T-helper 17 cell (primary cell): ENCODE measurements around the gene P3R3URF. TPM values are rescaled to one million over a fixed set of nuclear protein-coding genes. Genes with fewer than 3 reads are reported as not detected.

Experiments used
- ATAC-seq: fragments of 150-1000 bp; cut with Tn5 transposase; 2 replicates; pipeline ENCODE4 v1.10.0; 2021; ENCODE audit warnings: mild to moderate bottlenecking, moderate library complexity
- DNase-seq, 3 donors: peaks; one replicate each; pipeline versions ENCODE4 v3.0.0 to v3.0.0-alpha.2; 2020 to 2021
- H3K9me3 ChIP-seq: one replicate; pipeline ENCODE4 v1.7.0; 2013; ENCODE audit warnings: low read length, mild to moderate bottlenecking; ENCODE audit not compliant: control insufficient read depth, poor library complexity, severe bottlenecking
- H3K27ac Mint-ChIP-seq: one replicate; pipeline ENCODE4 v1.8.0; 2022; ENCODE audit warnings: mild to moderate bottlenecking, moderate library complexity, mixed read lengths
- H3K27me3 Mint-ChIP-seq: one replicate; pipeline ENCODE4 v1.8.0; 2022; ENCODE audit warnings: mixed read lengths
- H3K36me3 Mint-ChIP-seq: one replicate; pipeline ENCODE4 v1.8.0; 2022; ENCODE audit warnings: low read depth, mixed read lengths
- H3K4me1 Mint-ChIP-seq: one replicate; pipeline ENCODE4 v1.8.0; 2022; ENCODE audit warnings: mild to moderate bottlenecking, mixed read lengths
- H3K4me3 Mint-ChIP-seq: one replicate; pipeline ENCODE4 v1.8.0; 2022; ENCODE audit warnings: mild to moderate bottlenecking, moderate library complexity, mixed read lengths
- total RNA-seq, 4 donors: library from RNA in 2 of 4; stranded (reverse) in 2 of 4; gene quantifications; one replicate each; pipeline ENCODE4 v1.2.3 and lab custom pipeline; 2022 to 2026

The P3R3URF gene
- total RNA-seq, 2 donors from 2014 or later = not detected

DNA sequence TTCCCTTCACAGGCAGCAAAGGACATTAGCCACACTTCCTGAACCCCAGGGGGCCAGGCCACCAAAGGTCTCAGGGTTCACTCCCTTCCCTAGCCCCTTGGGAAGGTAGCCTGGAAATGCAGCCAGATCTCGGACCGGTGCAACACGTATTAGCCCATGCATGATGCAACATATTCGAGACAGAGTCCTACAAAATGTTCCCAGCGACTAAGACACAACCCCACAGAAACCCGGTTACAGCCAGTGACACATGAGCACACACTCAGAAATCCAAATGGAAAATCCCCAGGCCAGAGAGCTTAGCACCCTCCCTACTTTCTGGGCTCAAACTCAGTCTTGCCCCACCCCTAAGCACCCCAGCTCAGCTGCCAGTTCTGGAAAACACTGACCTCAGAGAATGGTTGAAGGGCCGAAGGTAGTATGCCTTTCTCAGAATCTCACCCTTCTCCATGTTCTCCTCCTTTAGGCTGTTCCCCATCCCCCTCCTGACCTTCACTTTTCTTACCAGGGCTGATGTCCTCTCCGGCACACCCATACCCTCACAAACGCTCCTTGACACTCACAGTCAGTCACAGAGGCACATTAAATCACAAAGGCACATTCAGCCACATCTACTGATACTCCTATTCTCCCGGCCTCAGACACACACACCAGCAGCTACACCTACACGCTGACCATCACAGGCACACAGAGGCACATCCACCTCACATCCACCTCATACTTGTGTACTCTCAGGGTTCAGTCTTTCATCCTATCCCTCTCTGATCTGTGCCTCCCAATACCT, 1.6 kb downstream of the P3R3URF start, which contains the start of gene TSPAN1:
TSPAN1 (plus strand) TSS at position 640 of the 784 bp plus-strand sequence. CDS start 6,021 bp downstream, outside the sequence.
- H3K36me3 Mint-ChIP-seq = peaks cover 2% of the 10 kb centered on the region
- no peaks in the 10 kb centered on the region for H3K9me3 ChIP-seq
- H3K27ac Mint-ChIP-seq = no peak within 1 kb of the TSS
- DNase-seq (no peak), ATAC-seq (no peak)
- no peak within 1 kb of the TSS for H3K4me3 Mint-ChIP-seq
- H3K27me3 Mint-ChIP-seq = peaks cover 28% of the 10 kb centered on the region
- H3K4me1 Mint-ChIP-seq = peaks cover 2% of the 10 kb centered on the region

DNA sequence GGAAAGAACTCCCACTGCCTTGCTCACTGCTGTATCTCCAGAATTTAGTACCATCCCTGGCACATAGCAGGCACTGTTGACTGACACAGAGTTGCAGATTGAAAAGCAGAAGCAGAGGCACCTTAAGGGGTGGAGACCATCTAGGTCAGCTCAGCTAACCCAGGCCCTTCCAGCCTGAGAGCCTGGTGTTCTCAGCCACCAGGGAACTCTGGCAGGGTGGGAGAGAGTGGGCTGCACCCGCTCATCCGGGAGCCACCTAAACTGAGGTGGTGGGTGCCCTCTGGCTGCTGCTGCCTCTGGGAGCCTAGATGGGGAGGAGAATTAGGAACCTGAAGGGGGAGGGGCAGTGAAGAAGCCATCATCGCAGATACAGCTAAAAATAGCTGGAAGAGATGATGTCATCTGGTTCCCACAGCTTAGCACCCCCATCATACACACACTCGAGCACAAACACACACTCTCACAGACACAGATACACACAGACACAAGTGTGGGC, 2.9 kb downstream of the P3R3URF start:
- peaks cover 34% of the 10 kb centered on the region for H3K27me3 Mint-ChIP-seq
- no peak overlapping the region for H3K27ac Mint-ChIP-seq
- DNase-seq (no peak), ATAC-seq (no peak)
- peaks cover 2% of the 10 kb centered on the region for H3K4me1 Mint-ChIP-seq
- peaks cover 2% of the 10 kb centered on the region for H3K36me3 Mint-ChIP-seq
- H3K9me3 ChIP-seq = no peaks in the 10 kb centered on the region
- no peak overlapping the region for H3K4me3 Mint-ChIP-seq

DNA sequence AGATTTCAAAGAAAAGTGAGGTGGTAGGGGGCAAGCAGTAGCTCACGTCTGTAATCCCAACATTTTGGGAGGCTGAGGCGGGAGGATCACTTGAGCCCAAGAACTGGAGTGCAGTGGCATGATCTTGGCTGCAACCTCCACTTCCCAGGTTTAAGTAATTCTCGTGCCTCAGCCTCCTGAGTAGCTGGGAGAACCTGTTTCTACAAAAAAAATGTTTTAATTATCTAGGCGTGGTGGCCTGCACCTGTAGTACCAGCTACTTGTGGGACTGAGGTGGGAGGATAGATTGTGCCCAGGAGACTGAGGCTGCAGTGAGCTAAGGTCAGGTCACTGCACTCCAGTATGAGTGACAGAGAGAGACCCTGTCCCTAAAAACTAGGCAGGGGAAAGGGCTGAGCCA, 4.0 kb downstream of the P3R3URF start:
- peaks cover 34% of the 10 kb centered on the region for H3K27me3 Mint-ChIP-seq
- no peaks in the 10 kb centered on the region for H3K9me3 ChIP-seq
- DNase-seq (no peak), ATAC-seq (no peak)
- no peak overlapping the region for H3K27ac Mint-ChIP-seq
- H3K4me1 Mint-ChIP-seq = peaks cover 7% of the 10 kb centered on the region
- H3K4me3 Mint-ChIP-seq = no peak overlapping the region
- peaks cover 2% of the 10 kb centered on the region for H3K36me3 Mint-ChIP-seq

DNA sequence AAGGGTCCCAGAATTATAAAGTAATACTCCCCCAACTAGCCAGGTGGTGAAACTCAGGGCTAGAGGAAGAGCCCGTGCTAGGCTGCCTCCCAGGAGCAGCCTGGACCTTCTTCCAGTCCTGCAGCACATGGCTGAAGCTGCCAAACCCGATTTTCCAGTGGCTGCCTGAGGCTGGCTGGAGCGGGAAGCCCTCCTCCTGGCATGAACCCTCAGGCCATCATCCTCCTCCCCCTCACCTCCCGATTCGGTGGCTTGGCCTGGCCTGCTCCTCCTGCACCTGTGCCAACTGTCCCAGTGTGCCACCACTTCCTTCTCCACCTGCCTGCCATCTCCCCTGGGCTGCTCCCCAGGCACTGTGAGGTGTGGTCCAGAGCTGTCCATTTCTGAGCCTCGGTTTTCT, 4.4 kb downstream of the P3R3URF start:
- H3K4me1 Mint-ChIP-seq = peaks cover 12% of the 10 kb centered on the region
- H3K36me3 Mint-ChIP-seq = peaks cover 2% of the 10 kb centered on the region
- ATAC-seq = no peak
- H3K27me3 Mint-ChIP-seq = peaks cover 34% of the 10 kb centered on the region
- no peak for DNase-seq
- H3K4me3 Mint-ChIP-seq = no peak overlapping the region
- H3K27ac Mint-ChIP-seq = no peak overlapping the region
- no peaks in the 10 kb centered on the region for H3K9me3 ChIP-seq

DNA sequence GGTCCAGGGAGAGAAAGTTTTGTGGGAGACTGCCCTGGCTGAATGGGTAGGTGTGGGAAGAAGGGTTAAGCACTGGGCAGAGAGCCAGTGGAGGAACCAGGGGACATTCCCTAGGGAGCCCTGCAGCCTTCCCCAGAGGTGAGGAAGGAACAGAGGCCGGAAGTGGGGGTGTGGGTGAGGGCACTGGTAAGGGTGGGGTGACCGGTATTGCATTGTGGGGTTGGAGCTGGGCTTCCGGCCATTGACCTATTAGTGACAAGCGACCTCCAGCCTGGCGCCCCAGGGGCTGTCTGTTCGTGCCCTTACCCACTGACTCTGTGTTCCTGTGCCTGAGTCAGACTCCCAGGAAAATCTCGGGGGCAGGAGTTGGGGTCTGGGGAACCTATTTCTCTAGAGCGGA, 4.9 kb downstream of the P3R3URF start:
- DNase-seq = no peak
- H3K9me3 ChIP-seq = no peaks in the 10 kb centered on the region
- H3K27me3 Mint-ChIP-seq = peaks cover 34% of the 10 kb centered on the region
- ATAC-seq = no peak
- H3K27ac Mint-ChIP-seq = no peak overlapping the region
- peaks cover 2% of the 10 kb centered on the region for H3K36me3 Mint-ChIP-seq
- H3K4me1 Mint-ChIP-seq = peaks cover 17% of the 10 kb centered on the region
- no peak overlapping the region for H3K4me3 Mint-ChIP-seq

DNA sequence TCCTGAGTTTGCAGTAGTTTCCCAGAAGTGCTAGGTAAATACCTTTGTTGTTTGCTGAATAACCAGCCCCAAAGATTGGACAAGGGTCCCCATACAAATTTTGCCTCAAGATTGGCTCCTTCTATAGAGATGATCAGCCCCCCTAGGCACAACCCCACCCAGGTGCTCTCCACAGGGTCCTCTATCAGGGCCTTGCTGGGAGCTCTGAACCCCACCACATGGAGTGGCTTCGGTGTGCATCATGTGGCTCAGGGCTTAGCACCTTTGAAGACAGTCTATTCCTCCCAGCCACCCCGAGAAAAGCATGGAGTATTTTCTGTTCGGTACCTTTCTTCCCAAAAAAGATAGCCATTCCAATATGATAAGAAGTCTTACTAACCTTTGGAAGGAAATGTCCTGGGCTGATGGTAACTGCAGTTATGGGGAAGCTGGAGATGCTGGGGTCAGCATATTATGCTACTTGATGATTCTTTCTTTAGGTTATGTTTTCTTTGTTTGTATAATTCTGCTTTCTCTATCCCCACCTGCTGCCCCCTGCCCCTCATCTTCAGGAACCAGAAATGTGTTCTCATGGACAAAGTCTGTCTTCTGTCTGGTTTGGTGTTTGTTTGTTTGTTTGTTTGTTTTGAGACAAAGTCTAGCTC, 6.4 kb downstream of the P3R3URF start:
- Mint-ChIP-seq H3K36me3 (peaks cover 2% of the 10 kb centered on the region), H3K4me3 (no peak overlapping the region), H3K27me3 (peaks cover 34% of the 10 kb centered on the region)

DNA sequence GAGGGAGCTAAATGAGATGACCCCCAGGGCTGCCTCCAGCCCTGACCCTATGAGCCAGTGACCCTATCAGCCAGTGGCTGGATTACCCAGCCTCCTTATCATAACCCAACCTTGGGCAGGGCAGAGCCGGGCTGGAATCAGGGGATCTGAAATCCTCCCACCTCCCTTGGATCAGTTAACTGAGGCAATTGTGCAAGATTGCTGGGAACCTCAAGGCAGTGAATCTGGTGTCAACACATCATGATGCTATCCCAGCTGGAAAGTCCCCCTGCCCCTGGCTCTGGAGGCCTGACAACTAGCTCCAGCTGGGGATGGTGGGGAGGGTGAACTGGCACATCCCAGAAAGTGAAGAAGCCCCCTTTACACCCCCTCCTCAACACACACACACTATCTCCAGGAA, 7.8 kb downstream of the P3R3URF start:
- Mint-ChIP-seq H3K4me3 (no peak overlapping the region), H3K27ac (no peak overlapping the region), H3K4me1 (peaks cover 20% of the 10 kb centered on the region), H3K27me3 (peaks cover 49% of the 10 kb centered on the region), H3K36me3 (peaks cover 2% of the 10 kb centered on the region)
- H3K9me3 ChIP-seq = no peaks in the 10 kb centered on the region
- no peak for DNase-seq
- no peak for ATAC-seq

More for the DNA sequence above, 6.4 kb downstream of the P3R3URF start:
- Mint-ChIP-seq H3K27ac (no peak overlapping the region), H3K4me1 (peaks cover 20% of the 10 kb centered on the region)
- no peaks in the 10 kb centered on the region for H3K9me3 ChIP-seq
- ATAC-seq (no peak), DNase-seq (no peak)

DNA sequence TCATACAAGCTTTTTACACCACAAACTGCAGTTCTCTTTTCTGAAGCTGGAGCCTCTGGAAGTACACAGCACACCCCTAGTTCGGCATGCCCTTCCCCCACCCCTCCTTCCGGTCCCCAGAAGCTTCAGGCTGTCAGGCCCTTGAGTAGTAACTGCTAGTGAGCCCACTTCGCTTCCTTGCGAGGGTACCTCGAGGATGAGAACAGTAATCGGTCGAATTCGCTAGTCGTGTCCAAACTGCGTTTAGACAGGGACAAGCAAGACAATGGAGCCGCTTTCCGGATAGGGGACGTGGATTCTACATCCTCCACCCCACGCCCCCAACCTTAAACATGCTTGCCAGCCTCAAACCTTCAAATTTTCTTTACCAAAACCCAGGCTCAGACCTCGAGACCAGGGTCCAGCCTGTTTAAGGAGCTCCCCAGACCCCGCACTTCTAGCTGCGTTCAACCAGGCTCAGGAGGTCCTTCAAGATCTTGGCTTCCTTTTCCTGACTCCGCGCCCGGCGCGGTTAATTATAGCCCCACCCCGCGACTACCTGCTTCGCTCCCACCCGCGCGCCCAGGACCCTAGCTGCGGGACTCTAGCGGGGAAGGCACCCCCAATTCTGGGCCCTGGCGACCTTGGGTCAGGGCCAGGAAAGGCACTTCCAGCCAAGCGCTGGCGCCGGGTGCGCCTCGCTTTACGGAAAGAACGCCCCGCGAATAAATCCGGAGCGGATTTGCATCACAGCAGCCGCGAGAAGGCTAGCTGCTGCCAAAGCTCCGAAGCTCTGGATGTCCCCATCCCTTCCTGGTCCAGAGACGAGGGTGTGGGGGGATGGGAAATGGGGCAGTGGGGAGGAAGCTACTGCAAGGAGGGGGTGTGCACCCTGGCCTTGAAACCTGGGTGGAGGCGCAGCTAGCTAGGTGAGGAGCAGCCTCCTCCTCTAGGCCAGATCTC, 9.5 kb downstream of the P3R3URF start:
- peak overlapping the region; percentile 87 for H3K27ac Mint-ChIP-seq
- DNase-seq (peak in 1 of 3 donors; percentile 15), ATAC-seq (peak; percentile 75)
- H3K4me3 Mint-ChIP-seq = peak overlapping the region; percentile 93
- H3K4me1 Mint-ChIP-seq = peaks cover 20% of the 10 kb centered on the region
- no peaks in the 10 kb centered on the region for H3K36me3 Mint-ChIP-seq
- no peaks in the 10 kb centered on the region for H3K9me3 ChIP-seq
- peaks cover 38% of the 10 kb centered on the region for H3K27me3 Mint-ChIP-seq

DNA sequence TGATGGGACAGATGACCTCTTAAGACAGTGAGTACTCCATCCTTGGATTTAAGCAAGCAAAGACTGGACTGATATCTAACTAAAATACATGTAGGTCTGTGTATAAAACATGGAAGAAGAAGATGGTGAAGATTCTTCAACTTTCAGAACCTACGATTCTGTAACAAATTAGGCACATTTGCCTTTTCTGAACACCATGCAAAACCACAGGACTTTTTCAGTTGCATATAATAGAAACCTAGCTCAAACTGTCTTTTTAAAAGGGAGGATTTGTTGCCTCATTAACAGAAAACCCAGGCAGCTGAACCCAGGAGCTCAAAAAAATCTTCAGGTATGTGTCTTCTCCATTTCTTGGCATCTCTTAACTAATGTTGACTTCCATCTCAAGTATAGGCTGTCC, 16.1 kb downstream of the P3R3URF start:
- no peaks in the 10 kb centered on the region for H3K9me3 ChIP-seq
- Mint-ChIP-seq H3K27me3 (peaks cover 15% of the 10 kb centered on the region), H3K4me1 (no peaks in the 10 kb centered on the region), H3K36me3 (no peaks in the 10 kb centered on the region), H3K27ac (no peak overlapping the region), H3K4me3 (no peak overlapping the region)
- DNase-seq = no peak
- ATAC-seq = no peak

DNA sequence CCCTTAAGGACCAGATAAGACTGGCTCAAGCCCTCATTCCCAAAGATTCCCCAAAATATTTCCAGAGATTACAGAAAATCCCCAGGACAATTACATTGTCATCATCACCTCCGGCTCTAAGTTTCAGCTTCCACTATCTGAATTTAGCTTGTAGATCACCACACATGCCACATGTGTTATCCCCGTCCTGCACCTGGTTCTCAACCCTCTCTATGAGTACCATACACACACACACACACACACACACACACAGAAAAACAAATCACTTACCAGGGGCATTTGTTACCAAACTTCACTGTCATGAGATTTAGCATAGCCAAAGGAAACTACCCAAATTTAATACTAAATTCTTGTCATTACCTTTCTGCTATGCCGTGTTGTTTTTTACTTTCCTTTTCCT, 16.8 kb downstream of the P3R3URF start:
- H3K36me3 Mint-ChIP-seq = no peaks in the 10 kb centered on the region
- no peak overlapping the region for H3K4me3 Mint-ChIP-seq

DNA sequence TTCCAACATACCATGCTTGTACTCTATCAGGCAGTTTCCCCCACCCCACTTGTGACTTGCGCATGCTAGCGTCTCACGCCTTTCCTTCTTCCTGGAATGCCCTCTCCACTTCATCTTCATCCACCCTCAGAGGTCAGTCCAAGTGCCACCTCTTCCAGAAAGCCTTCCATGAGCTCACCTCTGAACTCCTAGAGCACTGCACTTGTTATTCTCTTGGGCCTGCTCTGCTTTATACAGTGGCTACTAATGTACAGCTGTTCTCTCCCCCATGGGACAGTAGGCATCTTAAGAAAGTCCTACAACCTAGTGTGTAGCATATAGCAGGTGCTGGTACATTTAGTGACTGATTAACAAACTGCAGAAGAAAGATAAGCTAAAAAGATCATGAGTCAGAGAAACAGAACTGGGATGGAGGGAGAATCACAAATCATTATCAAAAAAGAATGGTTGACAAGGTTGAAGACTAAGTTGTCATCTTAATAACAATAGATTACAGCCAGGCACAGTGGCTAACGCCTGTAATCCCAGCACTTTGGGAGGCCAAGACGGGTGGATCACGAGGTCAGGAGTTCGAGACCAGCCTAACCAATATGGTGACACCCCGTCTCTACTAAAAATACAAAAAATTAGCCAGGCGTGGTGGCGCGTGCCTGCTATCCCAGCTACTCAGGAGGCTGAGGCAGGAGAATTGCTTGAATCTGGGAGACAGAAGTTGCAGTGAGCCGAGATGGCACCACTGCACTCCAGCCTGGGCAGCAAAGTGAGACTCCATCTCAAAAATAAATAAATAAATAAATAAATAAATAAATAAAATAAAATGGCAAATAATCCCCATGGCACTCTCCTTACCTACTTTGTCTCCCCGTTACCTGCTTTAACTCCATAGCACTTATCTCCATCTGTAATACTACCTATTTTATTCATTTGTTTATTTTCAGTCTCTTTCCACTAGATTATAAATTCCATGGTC, 17.7 kb downstream of the P3R3URF start:
- no peak for ATAC-seq
- H3K27me3 Mint-ChIP-seq = peaks cover 1% of the 10 kb centered on the region
- H3K4me1 Mint-ChIP-seq = peaks cover 4% of the 10 kb centered on the region
- H3K27ac Mint-ChIP-seq = no peak overlapping the region
- DNase-seq = no peak
- H3K9me3 ChIP-seq = no peaks in the 10 kb centered on the region
- H3K4me3 Mint-ChIP-seq = no peak overlapping the region
- H3K36me3 Mint-ChIP-seq = peaks cover 4% of the 10 kb centered on the region

More for the DNA sequence above, 16.8 kb downstream of the P3R3URF start:
- ATAC-seq (no peak), DNase-seq (no peak)
- Mint-ChIP-seq H3K27ac (no peak overlapping the region), H3K4me1 (peaks cover 3% of the 10 kb centered on the region), H3K27me3 (peaks cover 11% of the 10 kb centered on the region)
- no peaks in the 10 kb centered on the region for H3K9me3 ChIP-seq

DNA sequence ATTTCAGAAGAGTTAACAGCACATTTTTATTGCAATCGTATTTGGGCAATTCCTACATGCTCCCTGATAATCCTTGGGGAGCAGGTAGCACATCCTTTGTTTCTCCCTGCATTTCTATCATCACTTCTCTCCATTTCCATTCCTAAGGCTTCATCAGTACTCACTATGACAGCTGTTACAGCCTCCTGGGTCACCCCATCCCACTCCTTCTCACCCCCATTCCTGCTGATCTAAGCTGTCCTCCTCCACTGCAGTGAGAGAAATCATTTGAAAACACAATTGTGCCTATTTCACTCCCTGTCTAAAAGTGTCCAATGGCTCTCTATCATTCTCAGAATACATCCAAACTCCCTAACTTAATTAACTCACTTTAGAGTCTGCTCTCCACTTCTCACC, 18.4 kb downstream of the P3R3URF start:
- H3K4me1 Mint-ChIP-seq = peaks cover 5% of the 10 kb centered on the region
- H3K36me3 Mint-ChIP-seq = peaks cover 4% of the 10 kb centered on the region
- ATAC-seq (no peak), DNase-seq (no peak)
- no peak overlapping the region for H3K4me3 Mint-ChIP-seq
- H3K27me3 Mint-ChIP-seq = no peaks in the 10 kb centered on the region
- H3K9me3 ChIP-seq = no peaks in the 10 kb centered on the region
- no peak overlapping the region for H3K27ac Mint-ChIP-seq
